ENCODE results near the gene CDK4. TPM values are rescaled to one million over a fixed set of nuclear protein-coding genes. Genes with fewer than 3 reads are reported as not detected.

CDK4 gene
- total and polyA plus RNA-seq, 10 donors = 34.3 to 77.8 (median 53.3) TPM

GRCh38 chr12:57763881-57764661 lies 12.0 kb upstream of the CDK4 start:
- H3K4me3 ChIP-seq = peak overlapping the region in 1 of 8 donors; percentile 76
- peaks cover 21 to 42% (median 29%) of the 10 kb centered on the region in 6 donors for H3K4me1 ChIP-seq
- peaks cover 0 to 12% (median 4%) of the 10 kb centered on the region in 6 donors for H3K36me3 ChIP-seq
- intact Hi-C loops (cut with DNase I; ENCODE audit: low total_unique reads) = no loop called here
- no peak for DNase-seq
- TF ChIP-seq CTCF (IDR thresholded peaks at IDR 0.05 in 8 of 11, conservative IDR thresholded peaks at IDR 0.05 in 3 of 11) = no peak
- no peak for TF ChIP-seq POLR2A (IDR thresholded peaks at IDR 0.05)
- no peak for TF ChIP-seq POLR2AphosphoS5 (IDR thresholded peaks at IDR 0.05)
- no peaks in the 10 kb centered on the region for H3K9me3 ChIP-seq
- peaks cover 7 to 45% (median 36%) of the 10 kb centered on the region in 7 donors for H3K27me3 ChIP-seq (replicated peaks in 1 of 7)
- H3K27ac ChIP-seq = no peak overlapping the region
- 73 to 83% (median 78%) methylated on average over 6 of the region's 6 CpGs for WGBS, 5 donors

GRCh38 chr12:57762463-57762862 lies 10.4 kb upstream of the CDK4 start:
- intact Hi-C loops (cut with DNase I; ENCODE audit: low total_unique reads) = no loop called here
- no peak overlapping the region for H3K27ac ChIP-seq
- DNase-seq = no peak
- peaks cover 7 to 44% (median 36%) of the 10 kb centered on the region in 7 donors for H3K27me3 ChIP-seq (replicated peaks in 1 of 7)
- 86 to 95% (median 91%) methylated on average over 2 of the region's 2 CpGs for WGBS, 5 donors
- H3K4me3 ChIP-seq = no peak overlapping the region
- TF ChIP-seq POLR2AphosphoS5 (IDR thresholded peaks at IDR 0.05) = no peak
- no peak for TF ChIP-seq POLR2A (IDR thresholded peaks at IDR 0.05)
- TF ChIP-seq CTCF (IDR thresholded peaks at IDR 0.05 in 8 of 11, conservative IDR thresholded peaks at IDR 0.05 in 3 of 11) = no peak
- H3K4me1 ChIP-seq = peaks cover 21 to 53% (median 29%) of the 10 kb centered on the region in 6 donors
- peaks cover 0 to 19% (median 17%) of the 10 kb centered on the region in 6 donors for H3K36me3 ChIP-seq
- no peaks in the 10 kb centered on the region for H3K9me3 ChIP-seq

GRCh38 chr12:57761391-57761998 lies 9.4 kb upstream of the CDK4 start:
- Histone ChIP-seq H3K9me3 (no peaks in the 10 kb centered on the region), H3K36me3 (peaks cover 0 to 23% (median 19%) of the 10 kb centered on the region in 6 donors), H3K27ac (no peak overlapping the region), H3K27me3 (replicated peaks in 1 of 7) (peaks cover 7 to 34% (median 27%) of the 10 kb centered on the region in 7 donors), H3K4me1 (peaks cover 24 to 51% (median 31%) of the 10 kb centered on the region in 6 donors), H3K4me3 (no peak overlapping the region)
- intact Hi-C loops (cut with DNase I; ENCODE audit: low total_unique reads) = no loop called here
- 90 to 97% (median 93%) methylated on average over 4 of the region's 4 CpGs for WGBS, 5 donors
- DNase-seq = no peak
- TF ChIP-seq POLR2A (IDR thresholded peaks at IDR 0.05) (no peak), POLR2AphosphoS5 (IDR thresholded peaks at IDR 0.05) (no peak), CTCF (IDR thresholded peaks at IDR 0.05 in 8 of 11, conservative IDR thresholded peaks at IDR 0.05 in 3 of 11) (no peak)

Data from spleen (tissue), 11 donors.